ENCODE results near the gene PDGFRB.

DNA sequence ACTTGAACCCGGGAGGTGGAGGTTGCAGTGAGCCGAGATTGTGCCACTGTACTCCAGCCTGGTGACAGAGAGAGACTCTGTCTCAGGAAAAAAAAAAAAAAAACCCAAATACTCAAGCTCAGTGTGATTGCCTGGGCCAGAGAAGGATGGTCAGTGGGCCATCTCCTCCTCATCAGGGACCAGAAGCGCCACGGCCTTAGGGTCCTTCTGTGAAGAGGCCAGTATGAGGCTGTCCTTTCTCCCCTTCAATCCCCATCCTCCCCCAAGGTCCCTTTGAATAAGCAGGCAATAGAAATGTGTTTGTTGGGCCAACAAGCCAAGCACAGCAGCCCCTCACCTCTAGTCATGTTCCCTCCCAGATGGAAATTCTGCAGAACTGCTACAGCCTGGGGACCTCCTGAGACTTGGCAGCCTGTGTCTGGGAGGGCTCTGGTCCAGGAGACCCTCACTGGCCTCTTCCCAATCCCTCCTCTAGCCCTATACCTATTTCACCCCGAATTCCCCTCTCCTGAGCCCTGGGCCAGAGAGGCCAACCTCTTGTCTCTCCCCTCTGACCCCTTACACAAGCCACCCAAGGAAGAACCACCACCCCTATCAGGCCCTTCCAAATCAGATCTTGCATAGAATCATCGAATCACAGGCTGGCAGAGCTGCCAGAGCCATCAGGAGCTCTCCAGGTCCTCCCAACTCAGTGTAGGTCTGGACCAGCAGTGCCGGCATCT, 70.3 kb downstream of the PDGFRB start:
- TF ChIP-seq POLR2A (IDR thresholded peaks at IDR 0.05), result no peak
- TF ChIP-seq, protein P1, sequence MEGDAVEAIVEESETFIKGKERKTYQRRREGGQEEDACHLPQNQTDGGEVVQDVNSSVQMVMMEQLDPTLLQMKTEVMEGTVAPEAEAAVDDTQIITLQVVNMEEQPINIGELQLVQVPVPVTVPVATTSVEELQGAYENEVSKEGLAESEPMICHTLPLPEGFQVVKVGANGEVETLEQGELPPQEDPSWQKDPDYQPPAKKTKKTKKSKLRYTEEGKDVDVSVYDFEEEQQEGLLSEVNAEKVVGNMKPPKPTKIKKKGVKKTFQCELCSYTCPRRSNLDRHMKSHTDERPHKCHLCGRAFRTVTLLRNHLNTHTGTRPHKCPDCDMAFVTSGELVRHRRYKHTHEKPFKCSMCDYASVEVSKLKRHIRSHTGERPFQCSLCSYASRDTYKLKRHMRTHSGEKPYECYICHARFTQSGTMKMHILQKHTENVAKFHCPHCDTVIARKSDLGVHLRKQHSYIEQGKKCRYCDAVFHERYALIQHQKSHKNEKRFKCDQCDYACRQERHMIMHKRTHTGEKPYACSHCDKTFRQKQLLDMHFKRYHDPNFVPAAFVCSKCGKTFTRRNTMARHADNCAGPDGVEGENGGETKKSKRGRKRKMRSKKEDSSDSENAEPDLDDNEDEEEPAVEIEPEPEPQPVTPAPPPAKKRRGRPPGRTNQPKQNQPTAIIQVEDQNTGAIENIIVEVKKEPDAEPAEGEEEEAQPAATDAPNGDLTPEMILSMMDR (IDR thresholded peaks at IDR 0.05), result no peak

All from body of pancreas (tissue), 4 donors.